Measurements from ENCODE around the gene JAK1. TPM values are rescaled to one million over a fixed set of nuclear protein-coding genes. Genes with fewer than 3 reads are reported as not detected.

The JAK1 gene
- total RNA-seq, 2 donors from 2014 or later: 106 to 136 TPM

GRCh38 chr1:64974288-64974825 is 8.0 kb upstream of the JAK1 start:
- intact Hi-C loops (cut with DNase I): no loop called here
- ATAC-seq (no peak), DNase-seq (no peak)
- WGBS, 2 donors: 81 to 93% methylated on average over 2 of the region's 2 CpGs
- no peak overlapping the region for H3K4me3 ChIP-seq
- no peaks in the 10 kb centered on the region for H3K4me1 ChIP-seq
- H3K27ac ChIP-seq: no peak overlapping the region
- no peaks in the 10 kb centered on the region for H3K9me3 ChIP-seq
- TF ChIP-seq, protein P1, sequence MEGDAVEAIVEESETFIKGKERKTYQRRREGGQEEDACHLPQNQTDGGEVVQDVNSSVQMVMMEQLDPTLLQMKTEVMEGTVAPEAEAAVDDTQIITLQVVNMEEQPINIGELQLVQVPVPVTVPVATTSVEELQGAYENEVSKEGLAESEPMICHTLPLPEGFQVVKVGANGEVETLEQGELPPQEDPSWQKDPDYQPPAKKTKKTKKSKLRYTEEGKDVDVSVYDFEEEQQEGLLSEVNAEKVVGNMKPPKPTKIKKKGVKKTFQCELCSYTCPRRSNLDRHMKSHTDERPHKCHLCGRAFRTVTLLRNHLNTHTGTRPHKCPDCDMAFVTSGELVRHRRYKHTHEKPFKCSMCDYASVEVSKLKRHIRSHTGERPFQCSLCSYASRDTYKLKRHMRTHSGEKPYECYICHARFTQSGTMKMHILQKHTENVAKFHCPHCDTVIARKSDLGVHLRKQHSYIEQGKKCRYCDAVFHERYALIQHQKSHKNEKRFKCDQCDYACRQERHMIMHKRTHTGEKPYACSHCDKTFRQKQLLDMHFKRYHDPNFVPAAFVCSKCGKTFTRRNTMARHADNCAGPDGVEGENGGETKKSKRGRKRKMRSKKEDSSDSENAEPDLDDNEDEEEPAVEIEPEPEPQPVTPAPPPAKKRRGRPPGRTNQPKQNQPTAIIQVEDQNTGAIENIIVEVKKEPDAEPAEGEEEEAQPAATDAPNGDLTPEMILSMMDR (IDR thresholded peaks at IDR 0.05): no peak
- no peak for TF ChIP-seq POLR2A (IDR thresholded peaks at IDR 0.05)
- no peaks in the 10 kb centered on the region for H3K36me3 ChIP-seq (replicated peaks in 1 of 2; ENCODE audit: insufficient read depth in 1 of 2, low read depth in 2 of 2)
- no peaks in the 10 kb centered on the region for H3K27me3 ChIP-seq

DNA sequence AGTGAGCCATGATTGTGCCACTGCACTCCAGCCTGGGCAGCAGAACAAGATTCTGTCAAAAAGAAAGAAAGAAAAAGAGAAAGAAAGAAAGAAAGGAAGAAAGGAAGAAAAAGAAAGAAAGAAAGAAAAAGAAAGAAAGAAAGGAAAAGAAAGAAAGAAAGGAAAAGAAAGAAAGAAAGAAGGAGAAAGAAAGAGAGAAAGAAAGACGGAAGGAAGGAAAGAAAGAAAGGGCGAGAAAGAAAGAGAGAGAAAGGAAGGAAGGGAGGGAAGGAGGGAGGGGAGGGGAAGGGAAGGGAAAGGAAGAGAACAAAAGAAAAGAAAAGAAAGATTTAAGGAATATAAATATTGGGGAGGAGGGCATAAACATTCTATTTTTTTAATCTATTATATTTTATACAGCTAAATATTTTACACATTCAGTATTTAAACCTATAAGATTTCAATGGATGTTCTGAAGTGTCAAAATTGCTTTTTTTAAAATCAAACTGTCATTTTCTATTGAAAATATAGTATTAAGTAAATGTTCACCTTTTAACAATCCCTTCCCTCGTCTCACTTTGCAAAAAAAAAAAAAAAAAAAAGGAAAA is 6.8 kb upstream of the JAK1 start:
- 73 to 82% methylated on average over 3 of the region's 3 CpGs for WGBS, 2 donors
- H3K4me3 ChIP-seq: no peak overlapping the region
- no peak for ATAC-seq
- no peak for DNase-seq
- no peaks in the 10 kb centered on the region for H3K36me3 ChIP-seq (replicated peaks in 1 of 2; ENCODE audit: insufficient read depth in 1 of 2, low read depth in 2 of 2)
- TF ChIP-seq POLR2A (IDR thresholded peaks at IDR 0.05): no peak
- TF ChIP-seq, protein P1 (IDR thresholded peaks at IDR 0.05): no peak
- no peaks in the 10 kb centered on the region for H3K27me3 ChIP-seq
- no peaks in the 10 kb centered on the region for H3K4me1 ChIP-seq
- H3K27ac ChIP-seq: no peak overlapping the region
- intact Hi-C loops (cut with DNase I): no loop called here
- no peaks in the 10 kb centered on the region for H3K9me3 ChIP-seq

GRCh38 chr1:64969305-64970046 is 3.1 kb upstream of the JAK1 start:
- no peak for ATAC-seq

DNA sequence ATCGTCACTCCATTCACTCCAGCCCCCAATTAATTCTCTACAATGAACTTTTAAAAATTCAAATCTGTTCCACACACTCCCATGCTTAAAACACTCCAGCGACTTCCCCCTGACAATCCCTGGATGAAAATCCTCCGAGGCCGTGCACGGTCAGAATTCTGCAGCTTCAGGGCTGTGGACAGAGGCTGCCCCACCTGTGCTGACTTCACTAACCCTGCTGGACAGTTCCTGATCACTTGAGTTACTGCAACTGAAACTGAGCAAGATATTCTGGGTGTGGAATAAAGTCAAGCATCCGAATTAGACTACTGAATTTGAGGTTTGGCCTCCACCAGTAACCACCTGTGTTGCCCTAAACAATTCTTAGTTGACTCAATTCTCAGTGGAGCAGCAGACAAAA is 1.0 kb upstream of the JAK1 start:
- intact Hi-C loops (cut with DNase I): no loop called here
- Histone ChIP-seq H3K4me3 (no peak overlapping the region), H3K36me3 (replicated peaks in 1 of 2; ENCODE audit: insufficient read depth in 1 of 2, low read depth in 2 of 2) (no peaks in the 10 kb centered on the region), H3K9me3 (no peaks in the 10 kb centered on the region), H3K27ac (peak overlapping the region in 2 of 4 donors; percentile 2 to 97), H3K27me3 (no peaks in the 10 kb centered on the region), H3K4me1 (peaks cover 20% of the 10 kb centered on the region)
- DNase-seq: peak in 3 of 4 donors; percentile 29 to 36 (median 36)
- no peak for TF ChIP-seq POLR2A (IDR thresholded peaks at IDR 0.05)
- TF ChIP-seq, protein P1 (IDR thresholded peaks at IDR 0.05): peak in 1 of 7 experiments; percentile 11
- ATAC-seq: no peak
- WGBS, 2 donors: 28 to 31% methylated on average over 6 of the region's 6 CpGs

More at GRCh38 chr1:64969305-64970046, 3.1 kb upstream of the JAK1 start:
- Histone ChIP-seq H3K4me1 (peaks cover 9% of the 10 kb centered on the region), H3K27me3 (no peaks in the 10 kb centered on the region), H3K27ac (no peak overlapping the region), H3K36me3 (replicated peaks in 1 of 2; ENCODE audit: insufficient read depth in 1 of 2, low read depth in 2 of 2) (no peaks in the 10 kb centered on the region), H3K9me3 (no peaks in the 10 kb centered on the region), H3K4me3 (no peak overlapping the region)
- TF ChIP-seq, protein P1 (IDR thresholded peaks at IDR 0.05): no peak
- no peak for TF ChIP-seq POLR2A (IDR thresholded peaks at IDR 0.05)
- intact Hi-C loops (cut with DNase I): no loop called here
- no peak for DNase-seq
- WGBS, 2 donors: 67 to 72% methylated on average over 9 of the region's 9 CpGs
